ENCODE data around the gene TOR2A. TPM values are rescaled to one million over a fixed set of nuclear protein-coding genes. Genes with fewer than 3 reads are reported as not detected.

Gene TOR2A
- total and polyA plus RNA-seq, 8 donors = 10.6 to 21.8 (median 14.8) TPM

DNA sequence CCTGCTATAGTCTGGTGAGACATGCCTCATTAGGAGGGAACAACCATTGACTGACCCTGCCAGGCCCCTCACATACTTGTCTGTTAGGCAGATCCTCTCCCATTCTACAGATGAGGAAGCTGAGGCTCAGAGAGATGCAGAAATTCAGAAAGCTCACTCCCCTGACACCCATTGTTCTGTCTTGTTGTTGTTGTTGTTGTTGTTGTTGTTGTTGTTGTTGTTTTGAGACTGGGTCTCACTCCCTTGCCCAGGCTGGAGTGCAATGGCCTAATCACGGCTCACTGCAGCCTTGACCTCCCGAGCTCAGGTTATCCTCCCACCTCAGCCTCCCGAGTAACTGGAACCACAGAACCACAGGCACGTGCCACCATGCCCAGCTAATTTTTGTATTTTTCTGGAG, 41.4 kb downstream of the TOR2A start:
- no peak overlapping the region for H3K4me3 ChIP-seq
- intact Hi-C loops (cut with DNase I) = no loop called here
- H3K27me3 ChIP-seq = no peaks in the 10 kb centered on the region
- no peak for ATAC-seq
- no peak overlapping the region for H3K27ac ChIP-seq
- H3K36me3 ChIP-seq = peaks cover 0 to 36% of the 10 kb centered on the region in 2 donors
- no peak for DNase-seq
- peaks cover 0 to 1% of the 10 kb centered on the region in 2 donors for H3K4me1 ChIP-seq
- no peaks in the 10 kb centered on the region for H3K9me3 ChIP-seq
- TF ChIP-seq, protein P1, sequence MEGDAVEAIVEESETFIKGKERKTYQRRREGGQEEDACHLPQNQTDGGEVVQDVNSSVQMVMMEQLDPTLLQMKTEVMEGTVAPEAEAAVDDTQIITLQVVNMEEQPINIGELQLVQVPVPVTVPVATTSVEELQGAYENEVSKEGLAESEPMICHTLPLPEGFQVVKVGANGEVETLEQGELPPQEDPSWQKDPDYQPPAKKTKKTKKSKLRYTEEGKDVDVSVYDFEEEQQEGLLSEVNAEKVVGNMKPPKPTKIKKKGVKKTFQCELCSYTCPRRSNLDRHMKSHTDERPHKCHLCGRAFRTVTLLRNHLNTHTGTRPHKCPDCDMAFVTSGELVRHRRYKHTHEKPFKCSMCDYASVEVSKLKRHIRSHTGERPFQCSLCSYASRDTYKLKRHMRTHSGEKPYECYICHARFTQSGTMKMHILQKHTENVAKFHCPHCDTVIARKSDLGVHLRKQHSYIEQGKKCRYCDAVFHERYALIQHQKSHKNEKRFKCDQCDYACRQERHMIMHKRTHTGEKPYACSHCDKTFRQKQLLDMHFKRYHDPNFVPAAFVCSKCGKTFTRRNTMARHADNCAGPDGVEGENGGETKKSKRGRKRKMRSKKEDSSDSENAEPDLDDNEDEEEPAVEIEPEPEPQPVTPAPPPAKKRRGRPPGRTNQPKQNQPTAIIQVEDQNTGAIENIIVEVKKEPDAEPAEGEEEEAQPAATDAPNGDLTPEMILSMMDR (IDR thresholded peaks at IDR 0.05) = no peak

DNA sequence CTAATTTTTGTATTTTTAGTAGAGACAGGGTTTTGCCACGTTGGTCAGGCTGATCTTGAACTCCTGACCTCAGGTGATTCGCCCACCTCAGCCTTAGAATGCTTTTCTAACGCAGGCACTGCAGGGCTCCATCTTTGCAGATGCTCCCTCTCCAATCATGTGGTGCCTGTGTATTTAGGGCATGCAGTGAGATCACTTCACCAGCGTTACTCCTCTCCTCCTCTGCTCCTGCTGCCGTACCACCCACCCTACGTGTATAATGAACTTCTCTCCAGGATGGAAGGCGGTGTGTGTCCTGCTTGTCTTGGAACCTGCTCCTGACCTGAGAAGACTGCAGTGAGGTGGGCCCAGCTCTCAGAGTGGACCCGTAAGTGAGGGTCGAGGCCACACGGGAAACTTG, 42.0 kb downstream of the TOR2A start:
- ATAC-seq (no peak), DNase-seq (no peak)
- TF ChIP-seq, protein P1 (IDR thresholded peaks at IDR 0.05) = no peak
- Histone ChIP-seq H3K27me3 (no peaks in the 10 kb centered on the region), H3K9me3 (no peaks in the 10 kb centered on the region), H3K4me1 (no peaks in the 10 kb centered on the region), H3K27ac (no peak overlapping the region), H3K4me3 (no peak overlapping the region), H3K36me3 (peaks cover 0 to 42% of the 10 kb centered on the region in 2 donors)
- intact Hi-C loops (cut with DNase I) = no loop called here

DNA sequence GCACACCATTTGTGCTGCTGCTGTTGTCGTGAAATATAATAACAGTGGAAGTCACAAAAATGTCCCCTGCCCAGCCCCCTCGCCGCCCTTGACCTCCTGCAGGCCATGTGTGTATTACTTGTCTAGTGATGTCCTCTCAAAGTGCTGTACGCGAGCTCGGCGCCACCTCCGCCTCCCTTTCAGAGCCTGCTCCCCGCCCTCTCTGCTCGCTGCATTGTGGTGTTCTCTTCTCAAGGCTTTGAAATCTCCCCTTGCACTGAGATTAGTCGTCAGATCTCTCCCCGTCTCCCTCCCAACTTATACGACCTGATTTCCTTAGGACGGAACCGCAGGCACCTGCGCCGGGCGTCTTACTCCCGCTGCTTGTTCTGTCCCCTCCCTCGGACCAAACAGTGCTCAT, 43.0 kb downstream of the TOR2A start:
- TF ChIP-seq, protein P1 (IDR thresholded peaks at IDR 0.05) = no peak
- Histone ChIP-seq H3K27ac (no peak overlapping the region), H3K27me3 (no peaks in the 10 kb centered on the region), H3K9me3 (no peaks in the 10 kb centered on the region), H3K4me3 (no peak overlapping the region), H3K36me3 (peaks cover 0 to 45% of the 10 kb centered on the region in 2 donors), H3K4me1 (no peaks in the 10 kb centered on the region)
- ATAC-seq = no peak
- DNase-seq = no peak
- intact Hi-C loops (cut with DNase I) = no loop called here

DNA sequence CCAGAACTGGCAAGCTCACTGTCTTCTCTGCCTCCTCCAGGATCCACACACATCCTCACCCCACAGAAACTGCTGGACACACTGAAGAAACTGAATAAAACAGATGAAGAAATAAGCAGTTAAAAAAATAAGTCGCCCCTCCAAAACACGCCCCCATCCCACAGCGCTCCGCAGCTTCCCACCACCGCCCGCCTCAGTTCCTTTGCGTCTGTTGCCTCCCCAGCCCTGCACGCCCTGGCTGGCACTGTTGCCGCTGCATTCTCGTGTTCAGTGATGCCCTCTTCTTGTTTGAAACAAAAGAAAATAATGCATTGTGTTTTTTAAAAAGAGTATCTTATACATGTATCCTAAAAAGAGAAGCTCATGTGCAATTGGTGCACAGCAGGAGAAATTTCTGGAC, 44.4 kb downstream of the TOR2A start:
- H3K4me3 ChIP-seq = no peak overlapping the region
- H3K27me3 ChIP-seq = no peaks in the 10 kb centered on the region
- TF ChIP-seq, protein P1 (IDR thresholded peaks at IDR 0.05) = no peak
- peaks cover 0 to 53% of the 10 kb centered on the region in 2 donors for H3K36me3 ChIP-seq
- no peak for DNase-seq
- no peaks in the 10 kb centered on the region for H3K4me1 ChIP-seq
- H3K27ac ChIP-seq = no peak overlapping the region
- ATAC-seq = no peak
- intact Hi-C loops (cut with DNase I) = no loop called here
- H3K9me3 ChIP-seq = no peaks in the 10 kb centered on the region

DNA sequence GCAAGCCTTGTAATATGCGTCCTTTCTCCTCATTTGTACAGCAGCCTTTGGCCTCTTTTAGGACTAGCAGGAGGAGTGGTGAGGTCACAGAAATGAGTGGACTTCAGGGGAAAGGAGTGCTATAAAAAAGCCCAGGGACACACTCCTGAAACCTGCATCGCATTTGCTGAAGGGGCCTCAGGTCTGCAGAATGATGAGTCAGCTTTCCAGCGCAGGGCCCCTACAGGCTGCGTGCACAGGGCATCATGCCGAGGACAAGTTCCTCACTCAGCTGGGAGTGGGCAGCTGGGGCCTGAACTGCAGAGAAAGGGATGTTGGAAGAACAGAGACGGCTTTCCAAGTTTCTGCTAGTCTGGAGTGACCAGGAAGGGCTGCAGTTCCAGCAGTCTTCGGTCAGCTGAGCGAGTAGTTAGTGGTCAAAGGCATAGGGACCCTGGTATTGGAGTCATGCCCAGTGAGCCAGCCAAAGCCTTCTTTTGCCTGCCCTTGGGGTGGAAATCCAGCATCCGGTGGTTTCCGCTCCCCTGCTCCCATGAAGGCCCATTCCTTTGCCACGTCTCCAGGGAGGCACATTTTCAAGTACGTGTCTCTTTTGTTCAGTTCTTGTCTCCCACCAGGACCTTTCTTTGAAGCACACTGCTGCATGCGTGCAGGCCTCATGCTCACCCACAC, 45.6 kb downstream of the TOR2A start:
- Histone ChIP-seq H3K4me3 (no peak overlapping the region), H3K9me3 (no peaks in the 10 kb centered on the region), H3K36me3 (peaks cover 0 to 57% of the 10 kb centered on the region in 2 donors), H3K27ac (no peak overlapping the region), H3K4me1 (no peaks in the 10 kb centered on the region), H3K27me3 (no peaks in the 10 kb centered on the region)
- TF ChIP-seq, protein P1 (IDR thresholded peaks at IDR 0.05) = no peak
- DNase-seq = no peak
- no peak for ATAC-seq
- intact Hi-C loops (cut with DNase I) = no loop called here

All from left lung (tissue), 10 donors.